Measurements from ENCODE around the gene CCDC141. TPM values are rescaled to one million over a fixed set of nuclear protein-coding genes. Genes with fewer than 3 reads are reported as not detected.

Gene CCDC141
- total RNA-seq, 4 donors from 2014 or later = 0.08 to 1.3 (median 0.73) TPM

- TF ChIP-seq CTCF (IDR thresholded peaks at IDR 0.05) = no peak
- TF ChIP-seq POLR2AphosphoS5 (IDR thresholded peaks at IDR 0.05) = no peak
- no peak for TF ChIP-seq POLR2A (IDR thresholded peaks at IDR 0.05)
- TF ChIP-seq EP300 (IDR thresholded peaks at IDR 0.05) = no peak
These were observed 185.9 kb downstream of the CCDC141 start for GRCh38 chr2:178863856-178864620.

GRCh38 chr2:178863130-178863855 is 186.6 kb downstream of the CCDC141 start:
- DNase-seq (ENCODE audit: low spot score in 2 of 2) = no peak
- Histone ChIP-seq H3K4me1 (no peaks in the 10 kb centered on the region), H3K27me3 (no peaks in the 10 kb centered on the region), H3K27ac (peak overlapping the region; percentile 57), H3K4me3 (no peak overlapping the region), H3K36me3 (no peaks in the 10 kb centered on the region), H3K9me3 (no peaks in the 10 kb centered on the region)
- no peak for TF ChIP-seq EP300 (IDR thresholded peaks at IDR 0.05)
- TF ChIP-seq CTCF (IDR thresholded peaks at IDR 0.05) = no peak
- 57% methylated on average over 5 of the region's 5 CpGs for WGBS

More at GRCh38 chr2:178863856-178864620, 185.9 kb downstream of the CCDC141 start:
- Histone ChIP-seq H3K4me3 (no peak overlapping the region), H3K4me1 (no peaks in the 10 kb centered on the region), H3K27ac (peak overlapping the region; percentile 57), H3K9me3 (no peaks in the 10 kb centered on the region), H3K27me3 (no peaks in the 10 kb centered on the region), H3K36me3 (no peaks in the 10 kb centered on the region)
- DNase-seq (ENCODE audit: low spot score in 2 of 2) = no peak
- 46% methylated on average over 17 of the region's 17 CpGs for WGBS

- Histone ChIP-seq H3K4me3 (no peak overlapping the region), H3K36me3 (no peaks in the 10 kb centered on the region), H3K9me3 (no peaks in the 10 kb centered on the region), H3K4me1 (no peaks in the 10 kb centered on the region), H3K27me3 (no peaks in the 10 kb centered on the region), H3K27ac (no peak overlapping the region)
- TF ChIP-seq CTCF (IDR thresholded peaks at IDR 0.05) = peak in 1 of 2 donors; percentile 6
- TF ChIP-seq EP300 (IDR thresholded peaks at IDR 0.05) = no peak
- DNase-seq (ENCODE audit: low spot score in 2 of 2) = no peak
- WGBS = 26% methylated on average over 3 of the region's 3 CpGs
These were observed 189.4 kb downstream of the CCDC141 start for GRCh38 chr2:178860551-178860950.

- Histone ChIP-seq H3K36me3 (no peaks in the 10 kb centered on the region), H3K27ac (no peak overlapping the region), H3K27me3 (no peaks in the 10 kb centered on the region), H3K4me3 (no peak overlapping the region), H3K4me1 (no peaks in the 10 kb centered on the region), H3K9me3 (no peaks in the 10 kb centered on the region)
- 34% methylated on average over 2 of the region's 2 CpGs for WGBS
- no peak for DNase-seq (ENCODE audit: low spot score in 2 of 2)
- TF ChIP-seq POLR2AphosphoS5 (IDR thresholded peaks at IDR 0.05) (no peak), EP300 (IDR thresholded peaks at IDR 0.05) (no peak), POLR2A (IDR thresholded peaks at IDR 0.05) (no peak), CTCF (IDR thresholded peaks at IDR 0.05) (no peak)
These were observed 190.2 kb downstream of the CCDC141 start for GRCh38 chr2:178859730-178860129.

GRCh38 chr2:178858896-178859625 is 190.9 kb downstream of the CCDC141 start:
- H3K4me1 ChIP-seq = no peaks in the 10 kb centered on the region
- H3K9me3 ChIP-seq = no peaks in the 10 kb centered on the region
- no peaks in the 10 kb centered on the region for H3K36me3 ChIP-seq
- 63% methylated on average over 4 of the region's 4 CpGs for WGBS
- TF ChIP-seq POLR2AphosphoS5 (IDR thresholded peaks at IDR 0.05) (no peak), EP300 (IDR thresholded peaks at IDR 0.05) (no peak), CTCF (IDR thresholded peaks at IDR 0.05) (no peak)
- DNase-seq (ENCODE audit: low spot score in 2 of 2) = no peak
- H3K27me3 ChIP-seq = no peaks in the 10 kb centered on the region
- H3K27ac ChIP-seq = no peak overlapping the region
- no peak overlapping the region for H3K4me3 ChIP-seq
